H9 (cell line): ENCODE results near the gene NSF. TPM values are rescaled to one million over a fixed set of nuclear protein-coding genes. Genes with fewer than 3 reads are reported as not detected.

ENCODE experiments used
- DNase-seq: peaks from one replicate; pipeline ENCODE4 v3.0.0-alpha.2; 2017
- H2AFZ ChIP-seq: one replicate; pipeline ENCODE4 v1.6.1; 2013; ENCODE audit warnings: mild to moderate bottlenecking, low read length, control low read depth, moderate library complexity
- H2AK5ac ChIP-seq: 2 replicates; pipeline ENCODE4 v1.6.1; 2013; ENCODE audit warnings: low read length, control low read depth, mixed read lengths; ENCODE audit not compliant: insufficient read length
- H2BK120ac ChIP-seq: one replicate; pipeline ENCODE4 v1.6.1; 2013; ENCODE audit warnings: low read depth, mild to moderate bottlenecking, low read length, control low read depth, inconsistent platforms; ENCODE audit not compliant: poor library complexity, severe bottlenecking
- H2BK12ac ChIP-seq: 2 replicates; pipeline ENCODE4 v1.6.1; 2013; ENCODE audit warnings: low read length, control low read depth, mixed read lengths, low read depth; ENCODE audit not compliant: insufficient read length
- H2BK15ac ChIP-seq: 2 replicates; pipeline ENCODE4 v1.6.1; 2013; ENCODE audit warnings: low read depth, low read length, control low read depth
- H2BK20ac ChIP-seq: one replicate; pipeline ENCODE4 v1.6.1; 2013; ENCODE audit warnings: low read depth, mild to moderate bottlenecking, low read length, control low read depth, inconsistent platforms; ENCODE audit not compliant: poor library complexity, severe bottlenecking
- H2BK5ac ChIP-seq: 2 replicates; pipeline ENCODE4 v1.6.1; 2013; ENCODE audit warnings: low read length, control low read depth, mixed read lengths; ENCODE audit not compliant: insufficient read length
- H3K14ac ChIP-seq: 2 replicates; pipeline ENCODE4 v1.6.1; 2013; ENCODE audit warnings: low read length, control low read depth; ENCODE audit not compliant: insufficient read depth
- H3K18ac ChIP-seq: 2 replicates; pipeline ENCODE4 v1.6.1; 2013; ENCODE audit warnings: low read depth, mild to moderate bottlenecking, mixed read lengths, low read length, control low read depth; ENCODE audit not compliant: insufficient read length
- H3K23ac ChIP-seq: 2 replicates; pipeline ENCODE4 v1.6.1; 2013; ENCODE audit warnings: low read length, control low read depth, mixed read lengths, low read depth; ENCODE audit not compliant: insufficient read length
- H3K23me2 ChIP-seq: 2 replicates; pipeline ENCODE4 v1.6.1; 2013; ENCODE audit warnings: low read depth, mild to moderate bottlenecking, mixed read lengths, low read length, control low read depth; ENCODE audit not compliant: insufficient read length, poor library complexity, severe bottlenecking
- H3K27ac ChIP-seq: 2 replicates; pipeline ENCODE4 v1.5.1; 2013; ENCODE audit warnings: low read length, control low read depth, mixed read lengths, low read depth; ENCODE audit not compliant: insufficient read length
- H3K27me3 ChIP-seq: 2 replicates; pipeline ENCODE4 v1.6.1; 2013; ENCODE audit warnings: low read length, control low read depth, inconsistent platforms; ENCODE audit not compliant: insufficient read depth
- H3K4ac ChIP-seq: 2 replicates; pipeline ENCODE4 v1.6.1; 2013; ENCODE audit warnings: low read depth, mild to moderate bottlenecking, control low read depth, inconsistent platforms, low read length, moderate library complexity
- H3K4me1 ChIP-seq: 2 replicates; pipeline ENCODE4 v1.6.1; 2013; ENCODE audit warnings: low read length, control low read depth, inconsistent platforms; ENCODE audit not compliant: insufficient read depth
- H3K4me2 ChIP-seq: 2 replicates; pipeline ENCODE4 v1.6.1; 2013; ENCODE audit warnings: low read length, control low read depth, mixed read lengths; ENCODE audit not compliant: insufficient read length, insufficient read depth
- H3K56ac ChIP-seq: 2 replicates; pipeline ENCODE4 v1.6.1; 2013; ENCODE audit warnings: low read depth, mild to moderate bottlenecking, mixed read lengths, low read length, control low read depth; ENCODE audit not compliant: insufficient read length
- H3K79me1 ChIP-seq: 2 replicates; pipeline ENCODE4 v1.6.1; 2013; ENCODE audit warnings: low read depth, mild to moderate bottlenecking, moderate library complexity, low read length, control low read depth, inconsistent platforms; ENCODE audit not compliant: insufficient read depth, poor library complexity, severe bottlenecking
- H3K79me2 ChIP-seq: 2 replicates; pipeline ENCODE4 v1.6.1; 2013; ENCODE audit warnings: low read length, control low read depth, inconsistent platforms; ENCODE audit not compliant: insufficient read depth
- H3K9ac ChIP-seq: 2 replicates; pipeline ENCODE4 v1.6.1; 2013; ENCODE audit warnings: low read length, control low read depth, mixed read lengths; ENCODE audit not compliant: insufficient read length; ENCODE audit errors: extremely low read depth
- H3K9me3 ChIP-seq: one replicate; pipeline ENCODE4 v1.6.1; 2013; ENCODE audit warnings: low read depth, low read length, inconsistent platforms; ENCODE audit not compliant: control insufficient read depth
- H3T11ph ChIP-seq: one replicate; pipeline ENCODE4 v1.6.1; 2013; ENCODE audit warnings: mild to moderate bottlenecking, low read length, control low read depth, inconsistent platforms
- H4K20me1 ChIP-seq: one replicate; pipeline ENCODE4 v1.6.1; 2013; ENCODE audit not compliant: control insufficient read depth, insufficient read length, insufficient read depth
- H4K5ac ChIP-seq: 2 replicates; pipeline ENCODE4 v1.6.1; 2013; ENCODE audit warnings: low read depth, mild to moderate bottlenecking, mixed read lengths, low read length, control low read depth; ENCODE audit not compliant: insufficient read length
- H4K8ac ChIP-seq: replicated peaks from 2 replicates; pipeline ENCODE4 v1.6.1; 2013; ENCODE audit warnings: low read length, control low read depth, mixed read lengths, low read depth; ENCODE audit not compliant: insufficient read length
- H4K91ac ChIP-seq: 2 replicates; pipeline ENCODE4 v1.6.1; 2013; ENCODE audit warnings: low read depth, mild to moderate bottlenecking, moderate library complexity, mixed read lengths, low read length, control low read depth; ENCODE audit not compliant: insufficient read length
- H3K27ac Mint-ChIP-seq, 3 experiments: 2 replicates in 2 of 3; 3 replicates in 1 of 3; pipeline ENCODE4 v1.8.0; 2020 to 2021; ENCODE audit warnings: mixed read lengths in 3 of 3, mild to moderate bottlenecking in 1 of 3, moderate library complexity in 1 of 3
- H3K27me3 Mint-ChIP-seq: 2 replicates; pipeline ENCODE4 v1.8.0; 2021; ENCODE audit warnings: low read depth, mild to moderate bottlenecking, moderate library complexity, mixed read lengths
- H3K36me3 Mint-ChIP-seq, 3 experiments: 2 replicates in 2 of 3; 3 replicates in 1 of 3; pipeline ENCODE4 v1.8.0; 2020 to 2021; ENCODE audit warnings: low read depth in 3 of 3, mixed read lengths in 3 of 3; ENCODE audit not compliant: insufficient read depth in 1 of 3
- H3K4me1 Mint-ChIP-seq, 2 experiments: 2 replicates each; pipeline ENCODE4 v1.8.0; 2020; ENCODE audit warnings: mixed read lengths in 2 of 2
- H3K4me3 Mint-ChIP-seq, 2 experiments: 2 replicates in 1 of 2; 3 replicates in 1 of 2; pipeline ENCODE4 v1.8.0; 2020 to 2021; ENCODE audit warnings: mild to moderate bottlenecking in 2 of 2, mixed read lengths in 2 of 2, moderate library complexity in 1 of 2
- H3K9me3 Mint-ChIP-seq, 2 experiments: 2 replicates in 1 of 2; 3 replicates in 1 of 2; pipeline ENCODE4 v1.8.0; 2020; ENCODE audit warnings: mild to moderate bottlenecking in 2 of 2, mixed read lengths in 2 of 2, moderate library complexity in 1 of 2
- WGBS: extraction: QIAGEN DNeasy Blood & Tissue Kit; methylation state at CpG from one replicate; pipeline ENCODE4 v1.1.7; 2013; ENCODE audit warnings: missing lambda C conversion rate, low lambda C conversion rate, mixed read lengths; ENCODE audit not compliant: insufficient read length; ENCODE audit errors: extremely low coverage; 5-methylcytosine and 5-hydroxymethylcytosine counted together
- total RNA-seq: library from RNA; stranded (reverse); gene quantifications from 2 replicates; pipeline ENCODE4 v1.2.1, GENCODE V29; 2021
- TF ChIP-seq, protein P1 (sequence below): fragments of 200-600 bp; sonication (generic); conservative IDR thresholded peaks from 3 replicates; pipeline ENCODE4 v1.8.0; 2021; ENCODE audit warnings: antibody characterized with exemption, mild to moderate bottlenecking

NSF gene
- total RNA-seq, 1 experiment from 2014 or later: 36.4 TPM

DNA sequence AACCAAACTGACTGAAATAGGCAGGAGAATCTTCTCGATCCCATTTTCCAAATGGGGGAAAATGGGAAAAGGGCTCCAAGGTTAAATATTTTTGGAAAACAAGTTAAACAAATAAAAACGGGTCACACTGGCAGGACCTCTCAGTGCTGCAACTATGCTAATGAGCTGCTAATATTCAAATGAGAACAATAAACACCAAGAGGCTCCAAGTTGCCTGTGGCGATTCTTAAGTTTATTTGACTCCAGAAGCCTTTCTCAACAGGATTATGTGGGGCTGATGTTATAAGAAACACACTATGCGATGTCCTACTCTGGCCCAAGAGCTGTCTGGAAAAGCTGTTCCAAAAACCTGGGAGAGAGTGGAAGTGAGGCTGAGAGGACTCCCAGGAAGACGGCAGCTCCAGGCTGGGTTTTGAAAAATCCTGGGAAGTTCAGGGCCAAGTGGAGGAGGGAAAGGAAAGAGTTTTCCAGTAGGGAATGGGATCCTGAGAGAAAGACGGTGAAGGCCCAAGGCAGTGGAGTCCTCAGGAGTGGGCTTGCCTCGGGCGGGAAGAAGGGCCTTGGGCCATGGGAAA lies 206.6 kb downstream of the NSF start:
- Mint-ChIP-seq H3K27ac (no peak overlapping the region; a peak in 2 of 7 replicates), H3K27me3 (peaks cover 22% of the 10 kb centered on the region), H3K36me3 (peaks cover 0 to 10% (median 0%) of the 10 kb centered on the region in 3 experiments; a peak in 2 of 7 replicates), H3K4me1 (peaks cover 8 to 12% of the 10 kb centered on the region in 2 experiments; a peak in 3 of 4 replicates), H3K4me3 (no peak overlapping the region), H3K9me3 (no peaks in the 10 kb centered on the region)
- H4K8ac ChIP-seq: no peak overlapping the region
- WGBS: no CpG with 5 or more reads among the region's 8 CpGs
- H3K23me2 ChIP-seq: no peaks in the 10 kb centered on the region
- no peaks in the 10 kb centered on the region for H4K20me1 ChIP-seq
- no peak overlapping the region for H2BK20ac ChIP-seq
- no peak overlapping the region for H2BK120ac ChIP-seq
- H3K9me3 ChIP-seq: no peaks in the 10 kb centered on the region
- H4K91ac ChIP-seq: no peak overlapping the region
- H3K4me2 ChIP-seq: no peak overlapping the region
- H3K18ac ChIP-seq: no peak overlapping the region
- no peak overlapping the region for H3K4ac ChIP-seq
- H3K56ac ChIP-seq: no peak overlapping the region
- no peak overlapping the region for H2BK15ac ChIP-seq
- no peak overlapping the region for H4K5ac ChIP-seq
- no peak overlapping the region for H2BK12ac ChIP-seq
- no peaks in the 10 kb centered on the region for H3K4me1 ChIP-seq
- H3T11ph ChIP-seq: no peak overlapping the region
- no peaks in the 10 kb centered on the region for H3K79me1 ChIP-seq
- TF ChIP-seq, protein P1, sequence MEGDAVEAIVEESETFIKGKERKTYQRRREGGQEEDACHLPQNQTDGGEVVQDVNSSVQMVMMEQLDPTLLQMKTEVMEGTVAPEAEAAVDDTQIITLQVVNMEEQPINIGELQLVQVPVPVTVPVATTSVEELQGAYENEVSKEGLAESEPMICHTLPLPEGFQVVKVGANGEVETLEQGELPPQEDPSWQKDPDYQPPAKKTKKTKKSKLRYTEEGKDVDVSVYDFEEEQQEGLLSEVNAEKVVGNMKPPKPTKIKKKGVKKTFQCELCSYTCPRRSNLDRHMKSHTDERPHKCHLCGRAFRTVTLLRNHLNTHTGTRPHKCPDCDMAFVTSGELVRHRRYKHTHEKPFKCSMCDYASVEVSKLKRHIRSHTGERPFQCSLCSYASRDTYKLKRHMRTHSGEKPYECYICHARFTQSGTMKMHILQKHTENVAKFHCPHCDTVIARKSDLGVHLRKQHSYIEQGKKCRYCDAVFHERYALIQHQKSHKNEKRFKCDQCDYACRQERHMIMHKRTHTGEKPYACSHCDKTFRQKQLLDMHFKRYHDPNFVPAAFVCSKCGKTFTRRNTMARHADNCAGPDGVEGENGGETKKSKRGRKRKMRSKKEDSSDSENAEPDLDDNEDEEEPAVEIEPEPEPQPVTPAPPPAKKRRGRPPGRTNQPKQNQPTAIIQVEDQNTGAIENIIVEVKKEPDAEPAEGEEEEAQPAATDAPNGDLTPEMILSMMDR: no peak
- no peaks in the 10 kb centered on the region for H3K27me3 ChIP-seq
- H3K14ac ChIP-seq: no peak overlapping the region
- no peaks in the 10 kb centered on the region for H3K79me2 ChIP-seq
- no peak overlapping the region for H2AFZ ChIP-seq
- H2AK5ac ChIP-seq: no peak overlapping the region
- H3K9ac ChIP-seq: no peak overlapping the region
- no peak for DNase-seq
- no peak overlapping the region for H3K27ac ChIP-seq
- no peak overlapping the region for H2BK5ac ChIP-seq
- H3K23ac ChIP-seq: no peak overlapping the region
